ENCODE measurements around the gene STX17.

STX17 gene

DNA sequence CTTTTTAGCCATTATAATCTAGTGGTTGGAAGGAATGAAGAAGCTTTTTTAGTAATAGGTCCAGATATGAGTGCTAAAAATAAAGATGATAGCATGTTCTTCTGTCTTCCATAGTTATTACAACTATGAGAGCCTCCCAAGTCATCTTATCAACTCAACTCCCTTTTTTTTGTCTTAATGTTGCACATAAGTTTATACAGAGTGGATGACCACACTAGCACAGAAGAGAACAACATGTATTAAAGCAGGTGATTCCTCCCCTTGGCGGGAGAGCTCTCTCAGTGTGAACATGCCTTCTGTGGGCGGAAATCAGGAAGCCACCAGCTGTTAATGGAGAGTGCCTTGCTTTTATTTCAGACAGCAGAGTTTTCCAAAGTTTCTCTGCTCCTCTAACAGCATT, 40.1 kb upstream of the STX17 start:
- H3K4me1 ChIP-seq (ENCODE audit: insufficient read depth, low read length, poor library complexity, severe bottlenecking), result peaks cover 39% of the 10 kb centered on the region
- no peak overlapping the region for H3K4me3 ChIP-seq (ENCODE audit: low read length, poor library complexity, severe bottlenecking)
- peak overlapping the region; percentile 3; the same call in 1 of the 2 replicates for H2AFZ ChIP-seq (ENCODE audit: low read length)
- no peaks in the 10 kb centered on the region for H3K36me3 ChIP-seq (ENCODE audit: insufficient read depth, low read length)
- no peaks in the 10 kb centered on the region for H3K9me2 ChIP-seq (replicated peaks; ENCODE audit: low read depth, low read length)
- no peaks in the 10 kb centered on the region for H3K9me3 ChIP-seq (ENCODE audit: insufficient read depth, low read depth, low read length)
- H3F3A ChIP-seq (ENCODE audit: low read depth), result no peaks in the 10 kb centered on the region
- H4K20me1 ChIP-seq (ENCODE audit: insufficient read depth, low read length, poor library complexity, severe bottlenecking), result no peaks in the 10 kb centered on the region
- TF ChIP-seq, protein P1, sequence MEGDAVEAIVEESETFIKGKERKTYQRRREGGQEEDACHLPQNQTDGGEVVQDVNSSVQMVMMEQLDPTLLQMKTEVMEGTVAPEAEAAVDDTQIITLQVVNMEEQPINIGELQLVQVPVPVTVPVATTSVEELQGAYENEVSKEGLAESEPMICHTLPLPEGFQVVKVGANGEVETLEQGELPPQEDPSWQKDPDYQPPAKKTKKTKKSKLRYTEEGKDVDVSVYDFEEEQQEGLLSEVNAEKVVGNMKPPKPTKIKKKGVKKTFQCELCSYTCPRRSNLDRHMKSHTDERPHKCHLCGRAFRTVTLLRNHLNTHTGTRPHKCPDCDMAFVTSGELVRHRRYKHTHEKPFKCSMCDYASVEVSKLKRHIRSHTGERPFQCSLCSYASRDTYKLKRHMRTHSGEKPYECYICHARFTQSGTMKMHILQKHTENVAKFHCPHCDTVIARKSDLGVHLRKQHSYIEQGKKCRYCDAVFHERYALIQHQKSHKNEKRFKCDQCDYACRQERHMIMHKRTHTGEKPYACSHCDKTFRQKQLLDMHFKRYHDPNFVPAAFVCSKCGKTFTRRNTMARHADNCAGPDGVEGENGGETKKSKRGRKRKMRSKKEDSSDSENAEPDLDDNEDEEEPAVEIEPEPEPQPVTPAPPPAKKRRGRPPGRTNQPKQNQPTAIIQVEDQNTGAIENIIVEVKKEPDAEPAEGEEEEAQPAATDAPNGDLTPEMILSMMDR (conservative IDR thresholded peaks at IDR 0.05; ENCODE audit: low read length), result no peak
- TF ChIP-seq EZH2phosphoT487 (IDR thresholded peaks at IDR 0.05; ENCODE audit: borderline replicate concordance), result no peak
- H3K9ac ChIP-seq (ENCODE audit: low read depth, low read length, poor library complexity, severe bottlenecking), result no peak overlapping the region
- H3K27me3 ChIP-seq (ENCODE audit: insufficient read depth, low read length, poor library complexity, severe bottlenecking), result no peaks in the 10 kb centered on the region
- no peaks in the 10 kb centered on the region for H3K79me2 ChIP-seq (ENCODE audit: insufficient read depth, low read length)
- H3K4me2 ChIP-seq (ENCODE audit: low read depth, low read length, poor library complexity, severe bottlenecking), result no peak overlapping the region

DNA sequence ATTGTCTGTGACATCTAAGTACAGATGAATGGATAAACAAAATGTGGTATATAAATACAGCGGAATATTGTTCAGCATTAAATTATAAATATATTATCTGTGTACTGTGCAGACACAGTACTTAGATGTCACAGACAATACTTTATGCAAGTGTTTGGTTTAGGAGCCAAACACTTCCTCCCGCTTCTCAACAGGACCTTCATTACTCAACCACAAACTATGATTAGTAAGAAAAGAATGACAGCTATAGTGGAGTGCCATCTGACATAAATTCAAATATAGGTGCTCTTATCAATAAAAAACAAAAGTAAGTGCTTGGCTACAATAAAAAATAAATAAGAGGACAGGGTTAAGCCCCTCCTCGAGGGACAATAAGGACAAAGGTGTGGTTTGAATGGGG, 38.9 kb upstream of the STX17 start:
- TF ChIP-seq, protein P1 (conservative IDR thresholded peaks at IDR 0.05; ENCODE audit: low read length), result no peak
- no peak for TF ChIP-seq EZH2phosphoT487 (IDR thresholded peaks at IDR 0.05; ENCODE audit: borderline replicate concordance)
- no peaks in the 10 kb centered on the region for H4K20me1 ChIP-seq (ENCODE audit: insufficient read depth, low read length, poor library complexity, severe bottlenecking)
- no peaks in the 10 kb centered on the region for H3K36me3 ChIP-seq (ENCODE audit: insufficient read depth, low read length)
- H3K4me2 ChIP-seq (ENCODE audit: low read depth, low read length, poor library complexity, severe bottlenecking), result peak overlapping the region; percentile 62
- peaks cover 39% of the 10 kb centered on the region for H3K4me1 ChIP-seq (ENCODE audit: insufficient read depth, low read length, poor library complexity, severe bottlenecking)
- peak overlapping the region; percentile 17 for H3K9ac ChIP-seq (ENCODE audit: low read depth, low read length, poor library complexity, severe bottlenecking)
- peak overlapping the region; percentile 39 for H3K4me3 ChIP-seq (ENCODE audit: low read length, poor library complexity, severe bottlenecking)
- no peaks in the 10 kb centered on the region for H3K79me2 ChIP-seq (ENCODE audit: insufficient read depth, low read length)
- H3F3A ChIP-seq (ENCODE audit: low read depth), result no peaks in the 10 kb centered on the region
- H3K27me3 ChIP-seq (ENCODE audit: insufficient read depth, low read length, poor library complexity, severe bottlenecking), result no peaks in the 10 kb centered on the region
- H3K9me2 ChIP-seq (replicated peaks; ENCODE audit: low read depth, low read length), result no peaks in the 10 kb centered on the region
- peak overlapping the region; percentile 77; the same call in 1 of the 2 replicates for H2AFZ ChIP-seq (ENCODE audit: low read length)
- no peaks in the 10 kb centered on the region for H3K9me3 ChIP-seq (ENCODE audit: insufficient read depth, low read depth, low read length)

DNA sequence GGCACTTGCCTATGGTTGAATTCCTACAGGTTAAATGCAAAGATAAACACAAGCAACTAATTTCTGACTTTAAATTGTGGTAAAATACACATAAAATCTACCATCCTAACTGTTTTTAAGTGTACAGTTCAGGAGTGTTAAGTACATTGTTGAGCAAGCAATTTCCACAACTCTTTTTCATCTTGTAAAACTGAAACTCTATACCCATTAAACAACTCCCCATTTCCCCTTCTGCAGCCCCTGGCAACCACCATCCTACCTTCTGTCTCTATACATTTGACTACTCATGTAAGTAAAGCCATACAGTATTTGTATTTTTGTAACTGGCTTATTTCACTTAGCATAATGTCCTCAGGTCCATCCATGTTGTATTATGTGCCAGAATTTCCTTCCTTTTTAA, 38.5 kb upstream of the STX17 start:
- no peaks in the 10 kb centered on the region for H3K9me3 ChIP-seq (ENCODE audit: insufficient read depth, low read depth, low read length)
- H3F3A ChIP-seq (ENCODE audit: low read depth), result no peaks in the 10 kb centered on the region
- H3K4me1 ChIP-seq (ENCODE audit: insufficient read depth, low read length, poor library complexity, severe bottlenecking), result peaks cover 39% of the 10 kb centered on the region
- H3K27me3 ChIP-seq (ENCODE audit: insufficient read depth, low read length, poor library complexity, severe bottlenecking), result no peaks in the 10 kb centered on the region
- H3K4me3 ChIP-seq (ENCODE audit: low read length, poor library complexity, severe bottlenecking), result peak overlapping the region; percentile 39
- H3K9ac ChIP-seq (ENCODE audit: low read depth, low read length, poor library complexity, severe bottlenecking), result peak overlapping the region; percentile 17
- no peaks in the 10 kb centered on the region for H3K9me2 ChIP-seq (replicated peaks; ENCODE audit: low read depth, low read length)
- H3K79me2 ChIP-seq (ENCODE audit: insufficient read depth, low read length), result no peaks in the 10 kb centered on the region
- peak overlapping the region; percentile 62 for H3K4me2 ChIP-seq (ENCODE audit: low read depth, low read length, poor library complexity, severe bottlenecking)
- H4K20me1 ChIP-seq (ENCODE audit: insufficient read depth, low read length, poor library complexity, severe bottlenecking), result no peaks in the 10 kb centered on the region
- no peaks in the 10 kb centered on the region for H3K36me3 ChIP-seq (ENCODE audit: insufficient read depth, low read length)
- peak overlapping the region; percentile 77; the same call in 1 of the 2 replicates for H2AFZ ChIP-seq (ENCODE audit: low read length)
- no peak for TF ChIP-seq EZH2phosphoT487 (IDR thresholded peaks at IDR 0.05; ENCODE audit: borderline replicate concordance)
- TF ChIP-seq, protein P1 (conservative IDR thresholded peaks at IDR 0.05; ENCODE audit: low read length), result no peak

All from Loucy (cell line).